PC-3 (cell line): ENCODE data around the gene THBS3.

Experiments used
- EZH2 ChIP-seq: fragments of 300-600 bp; sonication (generic); IDR thresholded peaks from one replicate; pipeline ENCODE4 v1.6.1; 2017; ENCODE audit warnings: antibody characterized with exemption, mild to moderate bottlenecking, low read length; ENCODE audit not compliant: unreplicated experiment
- EZH2phosphoT487 ChIP-seq: fragments of 300-600 bp; sonication (generic); IDR thresholded peaks from 2 replicates; pipeline ENCODE4 v1.6.1; 2018; ENCODE audit warnings: mild to moderate bottlenecking, antibody characterized with exemption, low read length, borderline replicate concordance
- TF ChIP-seq, protein P1 (sequence below): fragments of 300-600 bp; sonication (generic); conservative IDR thresholded peaks from 2 replicates; pipeline ENCODE4 v1.5.1; 2017; ENCODE audit warnings: antibody characterized with exemption, low read depth, mild to moderate bottlenecking, low read length

- TF ChIP-seq, protein P1, sequence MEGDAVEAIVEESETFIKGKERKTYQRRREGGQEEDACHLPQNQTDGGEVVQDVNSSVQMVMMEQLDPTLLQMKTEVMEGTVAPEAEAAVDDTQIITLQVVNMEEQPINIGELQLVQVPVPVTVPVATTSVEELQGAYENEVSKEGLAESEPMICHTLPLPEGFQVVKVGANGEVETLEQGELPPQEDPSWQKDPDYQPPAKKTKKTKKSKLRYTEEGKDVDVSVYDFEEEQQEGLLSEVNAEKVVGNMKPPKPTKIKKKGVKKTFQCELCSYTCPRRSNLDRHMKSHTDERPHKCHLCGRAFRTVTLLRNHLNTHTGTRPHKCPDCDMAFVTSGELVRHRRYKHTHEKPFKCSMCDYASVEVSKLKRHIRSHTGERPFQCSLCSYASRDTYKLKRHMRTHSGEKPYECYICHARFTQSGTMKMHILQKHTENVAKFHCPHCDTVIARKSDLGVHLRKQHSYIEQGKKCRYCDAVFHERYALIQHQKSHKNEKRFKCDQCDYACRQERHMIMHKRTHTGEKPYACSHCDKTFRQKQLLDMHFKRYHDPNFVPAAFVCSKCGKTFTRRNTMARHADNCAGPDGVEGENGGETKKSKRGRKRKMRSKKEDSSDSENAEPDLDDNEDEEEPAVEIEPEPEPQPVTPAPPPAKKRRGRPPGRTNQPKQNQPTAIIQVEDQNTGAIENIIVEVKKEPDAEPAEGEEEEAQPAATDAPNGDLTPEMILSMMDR = no peak
- TF ChIP-seq EZH2 (no peak), EZH2phosphoT487 (no peak)
Measured at GRCh38 chr1:155196103-155196892, 11.4 kb downstream of the THBS3 start.
